CD1c-positive myeloid dendritic cell (primary cell): ENCODE data around the gene NR2F2.

Experiments used
- DNase-seq: peaks from one replicate; pipeline ENCODE4 v3.0.0-alpha.2; 2016; ENCODE audit errors: extremely low spot score

Gene NR2F2

GRCh38 chr15:96330450-96331143, at the start of gene NR2F2:
Gene NR2F2, plus strand, starts transcription at chr15:96330700. Its CDS starts 1,406 bp downstream, at chr15:96332106.
- DNase-seq = peak; percentile 87

- DNase-seq = no peak
These were observed 45.2 kb upstream of the NR2F2 start for GRCh38 chr15:96285305-96285704.

GRCh38 chr15:96285729-96286254, 44.7 kb upstream of the NR2F2 start:
- no peak for DNase-seq

DNA sequence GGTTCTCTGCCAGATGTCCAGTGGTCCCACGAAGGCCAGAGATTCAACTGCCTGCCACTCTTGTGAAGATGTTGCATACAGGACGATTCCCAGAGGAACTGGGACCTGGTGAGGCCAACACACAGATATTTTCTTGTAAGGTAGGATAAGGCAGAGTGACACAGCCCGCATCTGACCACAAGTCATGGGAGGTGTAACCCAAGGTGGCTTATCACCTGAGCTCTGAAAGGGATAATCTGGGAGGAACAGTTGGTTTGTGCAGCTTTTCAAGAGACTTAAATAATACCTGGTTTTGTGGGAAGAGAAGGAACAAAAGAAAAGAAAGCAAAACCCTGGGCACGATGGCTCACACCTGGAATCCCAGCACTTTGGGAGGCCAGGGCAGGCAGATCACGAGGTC, 39.8 kb upstream of the NR2F2 start:
- no peak for DNase-seq

- DNase-seq = no peak
These were observed 37.9 kb upstream of the NR2F2 start for GRCh38 chr15:96292635-96293034.

DNA sequence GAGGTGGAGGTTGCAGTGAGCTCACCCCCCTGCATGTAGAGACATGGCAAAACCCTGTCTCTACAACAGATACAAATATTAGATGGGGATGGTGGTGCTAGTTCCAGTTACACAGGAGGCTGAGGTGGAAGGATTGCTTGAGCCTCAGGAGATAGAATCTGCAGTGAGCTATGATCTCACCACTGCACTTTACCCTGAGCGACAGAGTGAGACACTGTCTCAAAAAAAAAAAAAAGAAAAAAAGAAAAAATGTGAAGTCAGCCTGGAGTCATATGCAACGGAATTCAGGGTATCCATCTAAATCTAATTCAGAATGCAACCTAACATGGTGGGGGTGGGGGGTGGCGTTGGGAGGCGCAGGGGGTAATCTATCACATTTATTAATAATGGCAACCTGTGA, 37.1 kb upstream of the NR2F2 start:
- DNase-seq = no peak

DNA sequence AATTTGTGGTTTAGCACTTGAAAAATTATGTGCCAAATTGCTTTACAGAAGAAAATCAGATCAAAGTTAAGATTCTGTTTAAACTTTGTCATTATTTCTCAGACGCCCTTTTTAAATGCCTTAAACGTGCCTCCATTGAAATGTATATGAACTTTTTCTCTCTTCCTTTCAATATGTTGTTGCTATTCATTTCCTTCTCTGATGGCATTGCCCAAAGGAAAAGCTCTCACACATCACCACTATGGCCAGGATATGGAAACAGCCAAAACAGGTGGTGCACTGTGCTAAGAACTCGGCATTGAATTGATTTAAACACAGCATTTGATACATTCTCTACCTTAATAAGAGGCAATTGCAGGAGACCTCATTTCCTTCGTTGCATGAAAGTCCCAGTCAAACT, 35.7 kb upstream of the NR2F2 start:
- DNase-seq = no peak

GRCh38 chr15:96296264-96296663, 34.2 kb upstream of the NR2F2 start:
- DNase-seq = no peak

DNA sequence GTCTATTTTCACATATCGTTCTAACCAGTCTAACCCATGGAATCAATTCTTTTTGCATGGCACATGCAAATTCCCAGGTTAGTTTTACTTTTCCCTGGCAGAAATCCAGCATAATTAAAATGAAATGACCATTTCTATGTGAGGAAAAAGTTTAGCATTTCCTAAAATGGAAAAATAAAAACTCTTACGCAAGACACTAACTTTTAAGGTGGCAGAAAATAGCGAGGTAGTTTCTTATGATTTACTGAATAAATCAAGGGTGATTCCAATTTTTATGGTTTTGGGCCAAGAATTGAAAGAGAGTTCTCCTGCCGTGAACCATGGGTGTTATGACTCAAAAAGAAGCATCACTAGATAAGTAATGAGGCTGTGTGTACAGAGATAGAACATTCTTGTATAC, 32.7 kb upstream of the NR2F2 start:
- DNase-seq = no peak

- no peak for DNase-seq
These were observed 32.3 kb upstream of the NR2F2 start for GRCh38 chr15:96298217-96298616.

DNA sequence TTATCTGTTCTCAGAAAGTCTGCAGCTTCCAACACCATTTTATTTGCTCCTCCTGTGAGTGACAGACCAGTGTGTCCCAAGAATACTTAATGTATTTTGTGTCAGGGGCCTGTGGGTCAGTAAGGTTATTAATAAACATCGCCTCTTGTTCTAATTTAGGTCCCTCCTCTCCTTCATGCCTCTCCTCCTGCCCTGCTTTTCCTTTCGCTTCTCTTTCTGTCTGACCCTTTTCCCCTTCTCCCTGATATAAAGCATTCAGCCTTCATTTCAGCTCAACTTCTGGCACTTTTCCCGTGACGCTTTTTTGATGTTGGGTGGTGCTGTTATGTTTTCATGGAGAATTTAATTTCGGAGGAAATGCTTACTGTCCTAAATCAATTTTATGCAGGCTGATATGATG, 29.7 kb upstream of the NR2F2 start:
- no peak for DNase-seq

DNA sequence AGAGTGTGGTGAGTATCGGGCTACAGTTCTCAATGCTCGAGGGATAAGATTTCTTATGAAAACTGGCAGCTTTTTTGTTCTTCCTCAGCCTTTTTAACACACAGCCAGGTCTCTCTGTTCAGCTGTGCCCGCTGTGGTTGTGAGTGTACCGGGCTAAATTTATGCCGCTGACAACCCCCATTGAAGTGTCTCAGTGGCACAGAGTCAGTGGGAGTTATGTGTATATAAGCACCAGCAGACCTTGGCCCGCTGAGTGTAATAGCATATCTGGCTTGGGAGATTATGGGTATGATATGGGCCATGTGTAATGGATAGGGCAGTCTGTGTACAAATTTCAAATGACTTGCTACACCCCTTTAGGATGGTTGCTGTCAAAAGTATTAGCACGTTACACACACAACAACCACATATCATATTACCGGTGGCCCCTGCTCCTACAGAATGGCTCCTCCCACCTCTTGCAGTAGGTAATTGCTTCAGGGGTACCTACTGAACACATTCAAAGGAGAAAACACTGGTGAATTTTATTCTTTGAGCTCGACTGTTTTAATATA, 26.9 kb upstream of the NR2F2 start:
- no peak for DNase-seq

DNA sequence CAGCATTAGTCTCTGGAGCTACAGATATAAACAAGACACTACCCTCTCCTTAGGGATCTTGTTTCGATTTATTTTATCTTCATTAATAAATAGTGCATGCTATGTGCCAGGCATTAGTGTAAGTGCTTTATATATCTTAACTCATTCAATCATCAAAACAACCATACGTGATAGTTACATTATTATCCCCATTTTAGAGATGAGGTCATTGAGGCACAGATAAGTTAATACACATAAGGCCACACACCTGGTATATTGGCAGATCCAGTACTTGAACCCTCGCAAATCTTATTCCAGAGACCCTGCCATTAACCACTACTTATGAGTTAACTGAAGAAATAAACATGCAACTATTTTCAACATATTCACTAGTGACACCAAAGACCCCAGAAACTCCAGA, 25.7 kb upstream of the NR2F2 start:
- no peak for DNase-seq

DNA sequence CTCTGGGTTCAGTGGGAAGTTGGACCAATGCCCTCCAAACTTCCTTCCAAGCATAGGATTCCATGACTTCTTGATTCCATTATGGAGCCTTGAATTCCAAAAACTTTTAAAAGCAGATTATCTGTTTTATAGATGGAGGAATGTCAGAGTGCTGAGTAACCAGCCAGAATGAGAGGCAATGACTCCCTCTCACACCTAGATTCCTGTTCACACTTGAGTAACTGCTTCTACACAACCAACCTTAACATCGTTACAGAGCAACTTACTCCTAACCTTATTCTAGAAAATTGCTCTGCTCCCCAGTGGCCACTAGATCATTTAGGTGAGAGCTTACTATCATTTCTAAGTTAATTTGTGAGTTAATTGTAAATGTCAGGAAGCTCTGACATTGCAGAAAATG, 24.2 kb upstream of the NR2F2 start:
- DNase-seq = no peak

DNA sequence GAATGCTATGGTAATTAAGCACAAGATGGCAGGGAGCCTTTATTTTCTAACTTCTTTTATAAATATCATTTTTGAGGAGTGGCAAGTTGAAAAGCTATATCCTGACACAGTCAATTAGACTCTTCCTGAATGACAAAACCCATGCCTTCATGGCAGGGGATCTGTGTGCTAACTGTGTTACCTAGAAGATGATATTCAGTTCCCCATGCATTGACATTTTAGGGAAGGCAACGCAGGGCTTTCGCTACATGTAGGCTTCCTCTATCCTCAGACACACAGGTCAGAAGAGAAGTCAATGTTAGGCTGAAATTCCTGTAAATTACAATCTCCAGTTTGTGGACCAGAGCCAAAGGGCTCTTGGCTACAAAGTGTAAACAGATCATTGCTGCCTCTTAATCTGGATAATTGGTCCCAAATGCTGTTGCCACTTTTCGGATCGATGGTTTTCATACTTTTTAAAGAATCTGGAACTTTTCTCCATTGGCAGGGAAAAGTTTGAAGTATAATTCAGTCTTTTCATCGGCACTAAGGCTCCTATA, 22.6 kb upstream of the NR2F2 start:
- no peak for DNase-seq

GRCh38 chr15:96309143-96309660, 21.3 kb upstream of the NR2F2 start:
- no peak for DNase-seq

GRCh38 chr15:96311256-96311955, 19.1 kb upstream of the NR2F2 start:
- no peak for DNase-seq

DNA sequence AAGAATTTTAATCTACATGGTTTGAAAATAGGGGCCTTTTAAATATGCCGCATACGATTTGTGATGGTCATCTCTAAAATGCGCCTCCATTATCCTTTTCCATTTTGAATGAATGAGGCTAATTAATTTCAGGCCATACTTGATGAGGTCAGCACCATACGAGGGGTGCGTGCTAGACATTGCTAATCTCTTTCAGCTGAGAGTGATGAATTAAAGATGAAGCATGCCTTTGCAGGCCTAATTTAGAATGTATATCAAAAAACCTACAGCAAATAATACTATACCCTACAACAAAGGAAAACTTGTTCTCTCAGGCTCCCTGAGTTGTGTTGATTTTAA, 18.6 kb upstream of the NR2F2 start:
- no peak for DNase-seq

GRCh38 chr15:96312641-96313335, 17.7 kb upstream of the NR2F2 start:
- no peak for DNase-seq

- no peak for DNase-seq
These were observed 16.0 kb upstream of the NR2F2 start for GRCh38 chr15:96314518-96314917.

GRCh38 chr15:96314963-96315362, 15.5 kb upstream of the NR2F2 start:
- no peak for DNase-seq
